Fibroblast of upper back skin (primary cell): Measurements from ENCODE around the gene TBPL1.
"Not testable (repeated sequence)": the region's sequence is repeated elsewhere in the genome, so short reads cannot be mapped to it uniquely, and the experiment has no call there.

Source experiments
- DNase-seq: peaks from one replicate; pipeline ENCODE4 v3.0.0-alpha.2; 2013

Gene TBPL1

GRCh38 chr6:133952815-133953633 is at the start of gene TBPL1:
TSS of gene TBPL1 (plus strand) at chr6:133953224. CDS start at chr6:133980126, 26,902 bp downstream.
- DNase-seq = peak; percentile 97

DNA sequence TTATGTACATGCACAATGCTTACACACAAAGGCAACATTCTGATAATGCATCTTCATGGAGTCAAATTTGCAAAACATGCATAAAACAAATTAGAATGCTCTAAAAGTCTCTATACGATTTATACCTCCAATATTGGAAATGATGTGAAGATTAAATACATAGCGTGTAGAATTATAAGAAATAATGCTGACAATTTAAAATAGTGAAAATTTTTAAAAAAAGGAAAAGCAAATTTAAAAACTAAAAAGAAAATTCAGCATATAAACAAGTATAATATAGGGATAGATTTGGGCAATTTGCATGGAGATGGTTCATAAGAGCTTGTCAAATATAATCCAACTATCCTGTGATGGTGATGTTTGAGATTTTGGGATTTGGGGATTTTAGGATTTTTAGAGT is 49.2 kb upstream of the TBPL1 start:
- DNase-seq = no peak

- DNase-seq = no peak
Measured at GRCh38 chr6:133906050-133906449, 47.0 kb upstream of the TBPL1 start.

- DNase-seq = peak; percentile 83
Measured at GRCh38 chr6:133916650-133917151, 36.3 kb upstream of the TBPL1 start.

DNA sequence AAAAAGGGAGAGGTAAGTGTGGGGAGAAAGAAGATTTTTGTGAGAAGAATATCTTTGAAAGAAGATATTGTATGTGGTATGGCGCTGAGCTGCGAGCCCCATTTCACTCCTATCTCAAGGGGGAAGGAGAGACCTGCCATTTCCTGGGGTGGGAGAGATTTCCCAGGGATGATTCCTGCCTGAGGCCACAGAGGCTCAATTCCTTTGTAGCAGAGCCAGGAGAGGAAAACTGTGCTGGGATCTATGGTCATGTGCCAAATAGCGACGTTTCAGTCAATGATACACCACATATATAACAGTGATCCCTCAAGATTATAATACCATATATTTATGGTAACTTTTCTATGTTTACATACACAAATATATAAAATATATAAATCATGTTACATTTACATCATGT is 35.2 kb upstream of the TBPL1 start:
- no peak for DNase-seq

- no peak for DNase-seq
Measured at GRCh38 chr6:133918208-133918930, 34.7 kb upstream of the TBPL1 start.

GRCh38 chr6:133919362-133919761 is 33.7 kb upstream of the TBPL1 start:
- DNase-seq = no peak

- DNase-seq = peak; percentile 77
Measured at GRCh38 chr6:133921249-133921859, 31.7 kb upstream of the TBPL1 start.

DNA sequence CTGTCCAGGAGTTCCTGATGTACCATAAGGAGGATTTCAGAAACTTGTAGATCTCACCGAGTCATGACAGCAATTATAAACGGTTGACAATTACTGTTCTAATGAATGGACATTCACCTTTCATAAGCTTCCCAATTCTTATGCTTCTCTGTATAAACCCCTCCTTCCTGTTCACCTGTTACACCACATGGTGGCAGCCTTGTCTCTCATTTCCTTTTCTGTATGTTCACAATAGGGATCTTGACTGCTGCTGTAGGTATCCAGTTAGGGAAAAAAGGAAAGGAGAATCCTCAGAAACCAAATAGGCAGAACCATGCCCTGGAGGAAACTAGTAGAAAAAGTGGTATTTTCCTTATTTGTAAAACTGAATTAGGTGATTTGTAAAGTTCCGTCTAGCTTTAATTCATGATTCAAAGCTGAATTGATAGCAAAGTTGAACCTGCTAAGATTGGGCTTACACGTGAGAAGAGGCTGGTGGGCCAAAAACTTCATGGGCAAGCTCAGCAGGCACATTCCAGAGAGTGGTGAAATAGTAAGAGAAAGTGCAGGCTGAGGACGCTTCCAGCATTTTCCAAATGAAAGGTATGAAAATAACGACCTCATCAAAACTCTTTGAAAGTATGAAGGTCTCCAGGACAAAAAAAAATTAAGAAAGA is 29.0 kb upstream of the TBPL1 start:
- peak; percentile 78 for DNase-seq

- not testable (repeated sequence) for DNase-seq
Measured at GRCh38 chr6:133931221-133931620, 21.8 kb upstream of the TBPL1 start.

- DNase-seq = not testable (repeated sequence)
Measured at GRCh38 chr6:133936352-133936751, 16.7 kb upstream of the TBPL1 start.

DNA sequence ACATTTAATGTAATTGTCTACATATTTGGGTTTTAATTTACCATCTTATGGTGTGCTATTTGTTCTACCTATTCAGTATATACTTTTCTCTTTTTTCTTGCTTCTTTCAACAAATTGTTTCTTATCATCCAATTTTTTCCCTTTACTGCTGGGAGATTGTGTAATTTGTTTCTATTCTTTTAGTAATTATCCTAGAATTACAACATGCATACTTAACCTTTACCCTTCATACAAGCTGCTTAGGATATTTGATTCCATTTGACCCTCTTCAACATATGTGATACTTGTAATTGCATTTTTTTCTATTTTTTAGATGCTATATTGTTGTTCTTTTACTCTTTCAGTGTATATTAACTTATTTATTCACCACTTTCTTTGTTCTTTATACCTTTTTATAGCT is 15.1 kb upstream of the TBPL1 start:
- DNase-seq = no peak

GRCh38 chr6:133938533-133938932 is 14.5 kb upstream of the TBPL1 start:
- DNase-seq = no peak

DNA sequence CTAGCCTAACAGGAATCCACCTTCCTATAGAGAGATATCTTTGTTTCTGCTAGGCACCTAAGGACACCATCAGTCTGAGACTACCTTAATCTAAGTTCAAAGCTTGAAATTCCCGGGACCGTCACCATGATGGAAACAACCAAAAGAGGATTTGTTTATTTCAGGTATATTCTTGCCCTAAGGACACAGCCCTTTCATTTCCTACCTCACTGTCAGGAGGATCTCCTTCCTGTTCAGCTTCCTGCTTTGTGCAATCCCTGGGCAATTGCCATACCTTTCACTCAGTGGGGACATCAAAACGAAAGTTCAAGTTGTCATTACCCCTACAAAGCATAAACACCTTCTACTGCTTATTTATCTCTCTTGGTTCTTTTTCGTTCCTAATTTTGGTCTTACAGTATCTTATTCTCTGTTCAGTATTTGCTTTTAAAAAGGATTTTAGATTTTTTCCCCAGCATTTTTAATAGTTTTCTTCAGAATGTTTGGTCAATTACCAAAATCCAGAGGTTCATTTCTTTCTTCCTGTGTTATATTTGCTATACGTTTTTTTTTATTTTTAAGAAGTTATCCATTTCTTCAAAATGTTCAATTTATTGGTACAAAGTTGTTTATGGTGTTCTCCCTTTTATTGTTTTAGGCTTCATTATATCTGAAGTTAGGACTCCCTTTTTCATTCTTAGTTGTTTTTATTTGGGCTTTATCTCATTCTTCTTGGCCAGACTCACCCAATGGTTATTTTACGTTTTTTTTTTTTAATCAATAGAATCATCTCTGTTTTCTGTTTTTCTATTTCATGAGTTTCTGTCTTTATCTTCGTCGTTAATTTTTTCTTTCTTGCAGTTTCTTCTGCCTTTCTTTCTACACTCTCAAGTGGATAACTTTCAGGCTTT is 13.0 kb upstream of the TBPL1 start:
- DNase-seq = no peak

- DNase-seq = no peak
Measured at GRCh38 chr6:133945158-133945557, 7.9 kb upstream of the TBPL1 start.

DNA sequence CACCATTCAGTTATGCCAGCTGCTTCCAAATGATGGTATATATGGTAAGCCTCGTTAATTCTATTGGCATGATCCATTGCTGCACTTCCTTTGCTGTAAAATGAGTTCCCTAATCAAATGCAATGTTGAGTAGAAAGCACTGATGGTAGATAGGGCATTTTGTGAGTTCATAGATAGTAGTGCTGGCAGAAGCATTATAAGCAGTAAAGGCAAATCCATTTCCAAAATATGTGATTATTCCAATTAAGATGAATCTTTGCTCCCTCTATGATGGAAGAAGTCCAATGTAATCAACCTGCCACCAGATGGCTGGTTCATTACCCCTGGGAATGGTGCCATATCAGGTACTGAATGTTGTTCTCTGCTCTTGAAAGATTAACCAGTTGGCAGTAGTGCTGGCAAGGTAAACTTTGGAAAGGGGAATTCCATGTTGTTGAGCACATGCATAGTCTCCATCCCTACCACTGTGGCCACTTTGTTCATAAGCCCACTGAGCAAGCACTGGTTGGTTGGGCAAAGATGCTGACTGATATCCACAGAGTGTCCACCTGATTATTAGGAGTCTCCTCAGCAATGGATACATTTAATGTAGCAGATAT is 5.6 kb upstream of the TBPL1 start:
- no peak for DNase-seq

DNA sequence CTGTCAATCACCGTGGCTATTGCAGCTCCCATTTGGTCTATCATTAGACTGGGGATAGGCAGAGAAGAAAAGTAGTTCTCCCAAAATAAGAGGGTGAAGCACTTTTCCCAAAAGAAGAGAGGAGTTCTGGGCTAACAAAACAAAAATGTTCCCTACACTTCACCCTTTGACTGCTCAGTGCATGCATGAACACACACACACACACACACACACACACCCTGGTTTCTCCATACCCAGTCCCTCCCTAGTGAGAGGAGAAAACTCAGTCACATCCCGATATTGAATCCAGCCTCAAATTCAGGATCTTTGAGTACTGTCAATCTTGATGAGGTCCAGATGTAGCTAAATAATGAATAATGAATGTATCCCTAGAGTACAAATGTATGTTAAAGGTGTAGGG is 4.6 kb upstream of the TBPL1 start:
- DNase-seq = no peak

DNA sequence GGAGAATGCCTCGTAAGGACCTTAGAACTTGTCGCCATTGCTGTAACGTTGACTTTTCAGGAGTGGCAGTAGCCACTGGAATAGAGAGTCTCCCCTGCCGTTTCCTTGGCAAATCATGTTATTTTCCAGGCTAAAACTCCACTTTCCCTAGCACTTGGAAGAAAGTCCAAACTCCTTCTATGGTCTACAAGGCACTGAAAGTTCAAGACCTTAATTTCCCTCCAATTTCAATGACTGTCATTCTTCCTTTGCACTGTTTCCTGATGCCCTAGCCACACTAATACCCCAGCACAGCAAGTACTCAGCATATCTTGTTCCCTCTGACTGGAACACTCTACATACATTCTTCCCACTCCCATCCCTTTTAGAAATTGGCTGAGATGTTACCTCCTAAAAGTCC is 1.8 kb upstream of the TBPL1 start:
- no peak for DNase-seq

DNA sequence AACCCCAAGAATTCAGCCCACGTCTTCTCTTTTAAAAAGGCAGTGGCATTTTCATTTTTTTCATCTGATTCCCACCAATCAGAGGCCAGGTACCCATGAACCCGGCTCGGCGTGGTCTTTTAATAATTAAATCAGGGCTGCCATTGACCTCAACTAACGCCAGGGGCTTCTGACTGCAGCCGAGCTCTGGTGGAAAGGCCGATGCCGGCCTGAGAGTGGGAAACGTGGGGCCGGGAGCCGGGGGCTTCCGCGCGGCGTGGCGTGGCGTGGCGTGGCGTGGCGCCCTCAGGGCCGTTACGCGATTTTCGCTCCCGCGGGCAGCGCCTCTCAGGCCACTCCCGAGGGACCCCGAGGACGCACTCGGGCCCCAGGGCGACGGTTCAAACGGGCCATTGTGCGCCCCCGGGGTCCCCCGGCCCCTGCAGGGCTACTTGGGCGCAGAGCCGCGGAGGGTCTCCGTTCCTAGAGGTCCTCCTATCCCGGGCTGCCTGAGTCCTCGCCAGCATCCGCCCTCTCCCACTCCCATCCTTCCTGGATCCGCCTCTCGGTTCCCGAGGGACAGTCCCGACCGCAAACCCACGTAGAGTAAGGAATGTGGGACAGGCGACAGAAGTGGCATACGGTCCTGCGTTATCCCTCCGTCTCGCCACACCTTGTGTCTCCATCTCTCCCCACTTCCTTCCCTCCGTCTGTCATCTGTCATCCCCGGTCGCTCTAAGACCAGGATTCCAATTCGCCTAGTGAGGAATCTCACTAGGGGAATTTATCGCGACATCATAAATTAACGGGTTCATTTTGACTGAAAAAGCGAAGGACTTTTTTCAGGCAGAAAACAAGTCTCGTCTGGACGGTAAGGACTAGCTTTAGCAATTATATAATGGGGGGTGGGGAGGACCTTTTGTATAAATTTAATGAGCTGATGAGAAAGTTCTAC is 876 bp upstream of the TBPL1 start:
- peak; percentile 80 for DNase-seq

DNA sequence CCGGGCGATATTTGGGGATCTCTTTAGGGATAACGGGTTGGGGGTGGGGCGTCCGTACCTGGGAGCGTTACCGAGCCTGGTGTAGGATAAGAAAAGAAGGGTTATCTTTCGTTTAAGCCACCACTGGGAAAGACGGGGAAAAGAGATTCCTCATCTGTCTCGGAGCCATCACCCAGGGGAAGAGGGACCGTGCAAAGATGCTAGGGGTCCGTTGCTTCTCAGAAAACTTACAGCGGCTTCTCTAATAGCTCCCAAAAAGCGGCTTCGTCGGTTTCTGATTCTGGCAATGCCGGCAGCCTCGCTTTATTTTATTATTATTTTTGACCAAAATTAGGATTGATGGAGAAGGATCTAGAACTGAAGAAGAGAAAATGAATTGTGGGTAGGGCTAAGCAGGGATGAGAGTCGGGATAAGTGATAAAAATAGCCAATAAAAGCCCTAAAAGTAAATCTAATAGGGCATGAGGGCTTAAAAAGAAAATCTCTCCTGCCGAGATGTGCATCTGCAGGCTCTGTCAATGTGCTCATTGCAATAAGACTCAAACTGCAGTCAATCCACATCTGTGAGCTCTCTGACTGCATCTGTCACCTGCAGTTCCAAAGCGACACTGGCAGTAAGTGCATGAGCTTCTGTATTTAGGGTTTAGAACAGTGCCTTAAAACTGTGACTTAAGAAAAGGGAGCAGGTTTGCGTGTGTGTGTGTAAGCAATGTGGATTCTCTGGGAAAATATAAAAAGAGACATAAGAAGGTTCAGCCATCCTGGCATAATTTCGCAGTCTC is 801 bp downstream of the TBPL1 start:
- no peak for DNase-seq
